Body of pancreas (tissue), 4 donors: ENCODE data around the gene SLC12A8. TPM values are rescaled to one million over a fixed set of nuclear protein-coding genes. Genes with fewer than 3 reads are reported as not detected.

Experiments used
- ATAC-seq: fragments of 150-250 bp; one replicate; pipeline ENCODE4 v1.9.1; 2016
- DNase-seq, 4 donors: peaks; one replicate each; pipeline ENCODE4 v3.0.0-alpha.2; 2019
- H3K27ac ChIP-seq, 4 donors: fragments of 200-600 bp; sonication (generic); 1 replicate in 3 of 4; 2 replicates in 1 of 4; pipeline versions ENCODE4 v1.5.1 to v1.6.1; 2016 to 2019; ENCODE audit warnings: mild to moderate bottlenecking in 1 of 4, mixed read lengths in 1 of 4, moderate library complexity in 1 of 4
- H3K27me3 ChIP-seq, 2 donors: fragments of 200-600 bp; sonication (generic); one replicate each; pipeline ENCODE4 v1.6.0; 2016; ENCODE audit warnings: mild to moderate bottlenecking in 1 of 2
- H3K36me3 ChIP-seq, 2 donors: fragments of 200-600 bp; sonication (generic); replicated peaks in 1 of 2; 2 replicates each; pipeline ENCODE4 v1.5.1; 2016; ENCODE audit warnings: low read depth in 2 of 2; ENCODE audit not compliant: insufficient read depth in 1 of 2
- H3K4me1 ChIP-seq: fragments of 200-600 bp; sonication (generic); one replicate; pipeline ENCODE4 v1.6.0; 2016
- H3K4me3 ChIP-seq, 2 donors: fragments of 200-600 bp; sonication (generic); 1 replicate in 1 of 2; 2 replicates in 1 of 2; pipeline ENCODE4 v1.5.1; 2016 to 2019
- H3K9me3 ChIP-seq, 3 donors: fragments of 200-600 bp; sonication (generic); 1 replicate in 2 of 3; 2 replicates in 1 of 3; pipeline ENCODE4 v1.5.1; 2016
- POLR2A ChIP-seq, 3 donors: fragments of 450-650 bp; IDR thresholded peaks; one replicate each; pipeline ENCODE4 v1.6.1; 2016; ENCODE audit warnings: antibody characterized with exemption in 3 of 3, mild to moderate bottlenecking in 2 of 3
- WGBS, 2 donors: methylation state at CpG; one replicate each; pipeline ENCODE4 v1.1.5; 2017; 5-methylcytosine and 5-hydroxymethylcytosine counted together
- intact Hi-C: fragments of 100-400 bp; cut with DNase I; formaldehyde crosslinking; loops from one replicate; pipeline ENCODE4 v1.15.1; 2023
- total RNA-seq, 2 donors: library from RNA; depleted of rRNA; stranded (reverse); fragments of >200 nt; gene quantifications; one replicate each; pipeline ENCODE4 v1.1.0, GENCODE V29; 2016
- TF ChIP-seq, protein P1 (sequence below), 7 experiments: fragments of 450-650 bp in 4 of 7; fragments of 200-600 bp in 3 of 7; sonication (generic) in 3 of 7; IDR thresholded peaks; one replicate each; pipeline ENCODE4 v1.5.1; 2016 to 2019; ENCODE audit warnings: antibody characterized with exemption in 7 of 7

SLC12A8 gene
- total RNA-seq, 2 donors from 2014 or later, result 10.1 to 30.0 TPM

DNA sequence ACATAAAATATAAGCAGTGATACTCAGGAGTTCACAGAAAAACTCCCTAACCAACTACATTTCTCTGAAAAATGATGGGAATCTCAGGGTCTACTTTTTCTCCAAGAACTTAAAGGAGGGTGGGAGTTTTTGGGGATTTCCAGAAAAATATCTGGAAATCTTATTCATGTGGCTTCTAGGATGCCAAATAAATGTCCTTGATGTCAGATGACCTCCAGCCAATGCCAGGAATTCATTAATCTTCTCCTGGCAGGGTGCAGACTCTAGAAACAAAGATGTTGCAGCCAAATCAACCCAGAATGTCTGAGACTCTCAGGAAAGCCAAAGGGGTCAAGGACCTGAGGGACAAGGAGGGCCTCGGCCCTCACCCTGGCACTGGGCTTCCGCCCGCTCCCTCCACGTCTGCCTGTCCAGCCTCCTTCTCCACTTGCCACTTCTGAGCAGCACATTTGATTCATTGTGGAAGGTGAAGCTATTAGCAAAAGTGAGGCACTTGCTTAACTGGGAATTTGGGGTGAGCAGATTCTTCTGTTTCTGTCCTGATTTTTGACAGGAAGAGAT is 94.8 kb downstream of the SLC12A8 start:
- TF ChIP-seq, protein P1, sequence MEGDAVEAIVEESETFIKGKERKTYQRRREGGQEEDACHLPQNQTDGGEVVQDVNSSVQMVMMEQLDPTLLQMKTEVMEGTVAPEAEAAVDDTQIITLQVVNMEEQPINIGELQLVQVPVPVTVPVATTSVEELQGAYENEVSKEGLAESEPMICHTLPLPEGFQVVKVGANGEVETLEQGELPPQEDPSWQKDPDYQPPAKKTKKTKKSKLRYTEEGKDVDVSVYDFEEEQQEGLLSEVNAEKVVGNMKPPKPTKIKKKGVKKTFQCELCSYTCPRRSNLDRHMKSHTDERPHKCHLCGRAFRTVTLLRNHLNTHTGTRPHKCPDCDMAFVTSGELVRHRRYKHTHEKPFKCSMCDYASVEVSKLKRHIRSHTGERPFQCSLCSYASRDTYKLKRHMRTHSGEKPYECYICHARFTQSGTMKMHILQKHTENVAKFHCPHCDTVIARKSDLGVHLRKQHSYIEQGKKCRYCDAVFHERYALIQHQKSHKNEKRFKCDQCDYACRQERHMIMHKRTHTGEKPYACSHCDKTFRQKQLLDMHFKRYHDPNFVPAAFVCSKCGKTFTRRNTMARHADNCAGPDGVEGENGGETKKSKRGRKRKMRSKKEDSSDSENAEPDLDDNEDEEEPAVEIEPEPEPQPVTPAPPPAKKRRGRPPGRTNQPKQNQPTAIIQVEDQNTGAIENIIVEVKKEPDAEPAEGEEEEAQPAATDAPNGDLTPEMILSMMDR (IDR thresholded peaks at IDR 0.05), result no peak
- TF ChIP-seq POLR2A (IDR thresholded peaks at IDR 0.05), result no peak
- WGBS, 2 donors, result 71 to 75% methylated on average over 4 of the region's 4 CpGs
- Histone ChIP-seq H3K4me3 (no peak overlapping the region), H3K36me3 (no peaks in the 10 kb centered on the region), H3K27me3 (no peaks in the 10 kb centered on the region), H3K9me3 (no peaks in the 10 kb centered on the region), H3K27ac (peak overlapping the region in 1 of 4 donors; percentile 55), H3K4me1 (peaks cover 20% of the 10 kb centered on the region)
- DNase-seq, result no peak
- ATAC-seq, result no peak
- intact Hi-C loops, result no loop called here

DNA sequence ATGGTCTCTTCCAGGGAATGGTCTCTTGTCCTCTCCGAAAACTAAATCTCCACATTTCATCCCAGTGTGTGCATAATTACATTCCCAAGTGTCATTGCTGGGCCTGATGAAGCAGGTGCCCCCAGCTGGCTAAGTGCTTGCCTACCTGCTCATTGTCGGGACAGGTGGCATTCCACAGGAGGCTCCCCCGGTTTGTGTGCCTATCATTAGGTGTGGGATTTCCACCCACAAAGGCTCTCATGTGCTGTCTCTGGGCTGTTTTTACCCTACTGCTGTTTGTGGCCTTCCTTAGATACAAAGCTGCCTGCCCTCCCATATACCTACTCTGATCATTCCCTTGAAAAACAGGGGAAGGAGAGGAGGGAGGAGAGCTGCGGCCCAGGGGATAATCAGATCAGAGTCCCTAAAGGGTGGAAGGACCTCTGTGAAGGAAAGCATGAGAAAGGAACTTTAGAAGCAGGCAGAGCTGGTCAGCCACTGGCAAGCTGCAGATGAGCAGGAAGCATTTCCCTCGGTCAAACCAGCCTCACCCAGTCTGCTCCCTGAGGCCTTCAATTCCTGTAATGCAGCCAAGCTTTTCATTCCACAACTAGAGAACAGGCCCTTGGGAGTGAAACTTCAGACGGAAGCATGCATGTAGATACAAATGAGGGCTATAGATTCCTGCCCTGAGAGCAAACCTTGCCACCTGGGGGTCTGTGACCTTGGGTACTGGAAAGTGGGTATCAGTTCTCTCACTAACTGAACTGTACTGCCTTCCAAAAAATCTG is 96.1 kb downstream of the SLC12A8 start:
- no peaks in the 10 kb centered on the region for H3K36me3 ChIP-seq
- intact Hi-C loops, result no loop called here
- TF ChIP-seq, protein P1 (IDR thresholded peaks at IDR 0.05), result no peak
- TF ChIP-seq POLR2A (IDR thresholded peaks at IDR 0.05), result no peak
- 54 to 56% methylated on average over 6 of the region's 6 CpGs for WGBS, 2 donors
- DNase-seq, result peak in 2 of 4 donors; percentile 19 to 40
- H3K4me3 ChIP-seq, result no peak overlapping the region
- peak; percentile 72 for ATAC-seq
- H3K27ac ChIP-seq, result peak overlapping the region in 3 of 4 donors; percentile 48 to 65 (median 55)
- H3K9me3 ChIP-seq, result no peaks in the 10 kb centered on the region
- peaks cover 20% of the 10 kb centered on the region for H3K4me1 ChIP-seq
- H3K27me3 ChIP-seq, result no peaks in the 10 kb centered on the region

DNA sequence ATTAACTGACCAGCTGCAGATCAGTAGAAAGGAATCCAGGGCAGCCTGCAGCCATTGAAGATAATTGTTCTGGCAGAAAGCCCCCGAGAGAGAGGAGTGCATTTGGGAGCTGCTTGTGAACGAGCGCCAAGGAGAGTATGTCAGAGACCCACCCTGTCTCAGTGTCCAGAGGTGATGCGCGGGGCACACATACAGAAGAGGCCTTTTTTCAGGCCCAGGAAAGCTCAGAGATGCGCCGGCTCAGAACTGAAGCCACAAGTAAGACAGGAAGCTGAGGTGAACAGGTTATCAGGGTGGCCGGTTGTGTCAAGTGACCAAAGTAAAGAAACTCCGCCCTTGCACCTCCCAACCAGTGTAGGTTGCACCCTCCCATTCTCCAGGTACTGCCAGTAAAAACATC is 96.9 kb downstream of the SLC12A8 start:
- no peak overlapping the region for H3K27ac ChIP-seq

DNA sequence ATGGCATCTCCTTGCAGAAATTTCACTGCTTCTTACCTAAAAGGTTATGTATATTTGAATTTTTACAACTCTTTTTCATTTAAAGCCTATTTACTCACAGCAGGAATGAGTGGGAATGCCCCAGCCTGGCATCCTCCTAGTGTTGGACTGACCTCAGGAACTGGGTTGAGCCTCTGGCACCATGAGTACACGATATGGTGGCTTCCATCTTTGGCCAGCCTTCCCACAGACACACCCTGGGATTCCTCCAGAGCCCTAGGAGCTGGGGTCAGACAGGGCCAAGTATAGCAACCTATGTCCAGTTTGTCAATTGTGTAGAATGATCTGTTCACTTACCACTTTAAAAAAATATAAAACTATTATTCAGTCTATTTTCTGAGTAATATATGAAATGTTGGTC is 99.6 kb downstream of the SLC12A8 start:
- Histone ChIP-seq H3K4me3 (no peak overlapping the region), H3K27me3 (no peaks in the 10 kb centered on the region), H3K36me3 (no peaks in the 10 kb centered on the region), H3K4me1 (peaks cover 18% of the 10 kb centered on the region), H3K9me3 (no peaks in the 10 kb centered on the region), H3K27ac (no peak overlapping the region)
- TF ChIP-seq, protein P1 (IDR thresholded peaks at IDR 0.05), result no peak
- TF ChIP-seq POLR2A (IDR thresholded peaks at IDR 0.05), result no peak
- DNase-seq (no peak), ATAC-seq (no peak)
- intact Hi-C loops, result no loop called here
- WGBS, 2 donors, result 50 to 100% methylated on average over 1 of the region's 1 CpG

More for the DNA sequence above, 96.9 kb downstream of the SLC12A8 start:
- WGBS, 2 donors, result 77 to 92% methylated on average over 5 to 9 of the region's 9 CpGs
- Histone ChIP-seq H3K4me3 (no peak overlapping the region), H3K36me3 (no peaks in the 10 kb centered on the region), H3K9me3 (no peaks in the 10 kb centered on the region), H3K27me3 (no peaks in the 10 kb centered on the region), H3K4me1 (peaks cover 20% of the 10 kb centered on the region)
- intact Hi-C loops, result no loop called here
- no peak for DNase-seq
- no peak for TF ChIP-seq POLR2A (IDR thresholded peaks at IDR 0.05)
- TF ChIP-seq, protein P1 (IDR thresholded peaks at IDR 0.05), result no peak
- no peak for ATAC-seq
